K562 (cell line): ENCODE data around the gene PEX3.

Experiments
- CBX3 ChIP-seq, 2 experiments: IDR thresholded peaks; 1 replicate in 1 of 2; 2 replicates in 1 of 2; pipeline ENCODE4 v1.6.1; 2012; ENCODE audit warnings: inconsistent platforms in 2 of 2, low read length in 2 of 2, borderline replicate concordance in 1 of 2, control low read depth in 1 of 2
- CEBPB ChIP-seq: fragments of 450-650 bp; IDR thresholded peaks from 2 replicates; pipeline ENCODE4 v1.6.1; 2016; ENCODE audit warnings: missing genetic modification characterization, missing compliant biosample characterization
- EP300 ChIP-seq: IDR thresholded peaks from 2 replicates; pipeline ENCODE4 v1.6.1; 2012; ENCODE audit warnings: low read length, improper control_type of control experiment
- EZH2 ChIP-seq: IDR thresholded peaks from 2 replicates; pipeline ENCODE4 v1.6.1; 2012; ENCODE audit warnings: low read depth, mild to moderate bottlenecking, inconsistent platforms, low read length, borderline replicate concordance
- HDGF ChIP-seq: fragments of 450-650 bp; IDR thresholded peaks from 2 replicates; pipeline ENCODE4 v1.6.1; 2016
- KLF1 ChIP-seq: fragments of 450-650 bp; IDR thresholded peaks from 2 replicates; pipeline ENCODE4 v1.6.1; 2016; ENCODE audit warnings: missing genetic modification characterization, missing compliant biosample characterization
- YY1 ChIP-seq, 3 experiments: IDR thresholded peaks; 2 replicates each; pipeline ENCODE4 v1.6.1; 2011; ENCODE audit warnings: low read length in 2 of 3, mild to moderate bottlenecking in 2 of 3, moderate library complexity in 2 of 3, borderline replicate concordance in 1 of 3, control low read depth in 1 of 3, low read depth in 1 of 3; ENCODE audit not compliant: insufficient read depth in 3 of 3, insufficient replicate concordance in 2 of 3, control insufficient read depth in 1 of 3, insufficient read length in 1 of 3; ENCODE audit errors: extremely low read depth in 1 of 3
- ZBTB8A ChIP-seq: fragments of 450-650 bp; IDR thresholded peaks from 2 replicates; pipeline ENCODE4 v1.6.1; 2018; ENCODE audit warnings: mild to moderate bottlenecking, moderate library complexity; ENCODE audit not compliant: partially characterized antibody
- TF ChIP-seq, protein P1 (sequence below): fragments of 450-650 bp; IDR thresholded peaks from 2 replicates; pipeline ENCODE4 v1.6.1; 2016; ENCODE audit warnings: low read depth
- TF ChIP-seq, protein P2 (sequence below): sonication (generic); formaldehyde crosslinking; IDR thresholded peaks from 2 replicates; pipeline ENCODE4 v1.8.0; 2022; ENCODE audit warnings: missing genetic modification reagents, mild to moderate bottlenecking, borderline replicate concordance
- TF ChIP-seq, protein P3 (sequence below), 3 experiments: IDR thresholded peaks in 2 of 3; conservative IDR thresholded peaks in 1 of 3; 2 replicates each; pipeline ENCODE4 v1.5.1; 2011 to 2012; ENCODE audit warnings: low read length in 3 of 3, mild to moderate bottlenecking in 3 of 3, control low read depth in 2 of 3, improper control_type of control experiment in 1 of 3, inconsistent platforms in 1 of 3, low read depth in 1 of 3, mixed read lengths in 1 of 3, moderate library complexity in 1 of 3; ENCODE audit not compliant: insufficient read depth in 2 of 3

DNA sequence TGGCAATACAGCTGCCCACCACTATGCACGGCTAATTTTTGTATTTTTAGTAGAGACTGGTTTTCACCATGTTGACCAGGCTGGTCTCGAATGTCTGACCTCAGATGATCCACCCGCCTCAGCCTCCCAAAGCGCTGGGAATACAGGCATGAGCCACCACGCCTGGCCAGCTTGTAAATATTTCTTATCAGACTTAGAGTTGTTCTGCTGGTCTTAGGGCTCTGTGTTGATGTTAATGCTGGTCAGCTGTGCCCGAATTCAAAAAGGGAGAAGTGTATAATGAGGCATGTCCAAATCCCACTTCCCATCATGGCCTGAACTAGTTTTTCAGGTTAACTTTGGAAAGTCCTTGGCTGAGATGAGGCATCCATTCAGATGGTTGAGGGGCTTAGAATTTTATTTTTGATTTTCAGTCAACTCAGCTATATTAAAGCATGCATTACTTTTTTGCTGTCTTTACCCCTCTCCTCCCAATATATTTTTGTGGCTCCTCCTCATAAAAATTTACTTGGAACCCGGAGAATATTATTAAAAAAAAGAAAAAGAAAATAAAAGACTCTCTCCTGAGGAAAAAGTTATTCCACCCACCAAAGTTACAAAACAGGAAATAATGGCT is 47.8 kb upstream of the PEX3 start:
- TF ChIP-seq CEBPB (tag) (no peak), CBX3 (IDR thresholded peaks at IDR 0.05; ENCODE audit: borderline replicate concordance in 1 of 2, low read length in 2 of 2) (no peak), HDGF (no peak), EP300 (no peak), YY1 (IDR thresholded peaks at IDR 0.05; ENCODE audit: borderline replicate concordance in 1 of 3, control insufficient read depth in 1 of 3, extremely low read depth in 1 of 3, insufficient read depth in 3 of 3, insufficient read length in 1 of 3, insufficient replicate concordance in 2 of 3, low read depth in 1 of 3, low read length in 2 of 3) (no peak), ZBTB8A (no peak), EZH2 (no peak), KLF1 (no peak)
- TF ChIP-seq, protein P1, sequence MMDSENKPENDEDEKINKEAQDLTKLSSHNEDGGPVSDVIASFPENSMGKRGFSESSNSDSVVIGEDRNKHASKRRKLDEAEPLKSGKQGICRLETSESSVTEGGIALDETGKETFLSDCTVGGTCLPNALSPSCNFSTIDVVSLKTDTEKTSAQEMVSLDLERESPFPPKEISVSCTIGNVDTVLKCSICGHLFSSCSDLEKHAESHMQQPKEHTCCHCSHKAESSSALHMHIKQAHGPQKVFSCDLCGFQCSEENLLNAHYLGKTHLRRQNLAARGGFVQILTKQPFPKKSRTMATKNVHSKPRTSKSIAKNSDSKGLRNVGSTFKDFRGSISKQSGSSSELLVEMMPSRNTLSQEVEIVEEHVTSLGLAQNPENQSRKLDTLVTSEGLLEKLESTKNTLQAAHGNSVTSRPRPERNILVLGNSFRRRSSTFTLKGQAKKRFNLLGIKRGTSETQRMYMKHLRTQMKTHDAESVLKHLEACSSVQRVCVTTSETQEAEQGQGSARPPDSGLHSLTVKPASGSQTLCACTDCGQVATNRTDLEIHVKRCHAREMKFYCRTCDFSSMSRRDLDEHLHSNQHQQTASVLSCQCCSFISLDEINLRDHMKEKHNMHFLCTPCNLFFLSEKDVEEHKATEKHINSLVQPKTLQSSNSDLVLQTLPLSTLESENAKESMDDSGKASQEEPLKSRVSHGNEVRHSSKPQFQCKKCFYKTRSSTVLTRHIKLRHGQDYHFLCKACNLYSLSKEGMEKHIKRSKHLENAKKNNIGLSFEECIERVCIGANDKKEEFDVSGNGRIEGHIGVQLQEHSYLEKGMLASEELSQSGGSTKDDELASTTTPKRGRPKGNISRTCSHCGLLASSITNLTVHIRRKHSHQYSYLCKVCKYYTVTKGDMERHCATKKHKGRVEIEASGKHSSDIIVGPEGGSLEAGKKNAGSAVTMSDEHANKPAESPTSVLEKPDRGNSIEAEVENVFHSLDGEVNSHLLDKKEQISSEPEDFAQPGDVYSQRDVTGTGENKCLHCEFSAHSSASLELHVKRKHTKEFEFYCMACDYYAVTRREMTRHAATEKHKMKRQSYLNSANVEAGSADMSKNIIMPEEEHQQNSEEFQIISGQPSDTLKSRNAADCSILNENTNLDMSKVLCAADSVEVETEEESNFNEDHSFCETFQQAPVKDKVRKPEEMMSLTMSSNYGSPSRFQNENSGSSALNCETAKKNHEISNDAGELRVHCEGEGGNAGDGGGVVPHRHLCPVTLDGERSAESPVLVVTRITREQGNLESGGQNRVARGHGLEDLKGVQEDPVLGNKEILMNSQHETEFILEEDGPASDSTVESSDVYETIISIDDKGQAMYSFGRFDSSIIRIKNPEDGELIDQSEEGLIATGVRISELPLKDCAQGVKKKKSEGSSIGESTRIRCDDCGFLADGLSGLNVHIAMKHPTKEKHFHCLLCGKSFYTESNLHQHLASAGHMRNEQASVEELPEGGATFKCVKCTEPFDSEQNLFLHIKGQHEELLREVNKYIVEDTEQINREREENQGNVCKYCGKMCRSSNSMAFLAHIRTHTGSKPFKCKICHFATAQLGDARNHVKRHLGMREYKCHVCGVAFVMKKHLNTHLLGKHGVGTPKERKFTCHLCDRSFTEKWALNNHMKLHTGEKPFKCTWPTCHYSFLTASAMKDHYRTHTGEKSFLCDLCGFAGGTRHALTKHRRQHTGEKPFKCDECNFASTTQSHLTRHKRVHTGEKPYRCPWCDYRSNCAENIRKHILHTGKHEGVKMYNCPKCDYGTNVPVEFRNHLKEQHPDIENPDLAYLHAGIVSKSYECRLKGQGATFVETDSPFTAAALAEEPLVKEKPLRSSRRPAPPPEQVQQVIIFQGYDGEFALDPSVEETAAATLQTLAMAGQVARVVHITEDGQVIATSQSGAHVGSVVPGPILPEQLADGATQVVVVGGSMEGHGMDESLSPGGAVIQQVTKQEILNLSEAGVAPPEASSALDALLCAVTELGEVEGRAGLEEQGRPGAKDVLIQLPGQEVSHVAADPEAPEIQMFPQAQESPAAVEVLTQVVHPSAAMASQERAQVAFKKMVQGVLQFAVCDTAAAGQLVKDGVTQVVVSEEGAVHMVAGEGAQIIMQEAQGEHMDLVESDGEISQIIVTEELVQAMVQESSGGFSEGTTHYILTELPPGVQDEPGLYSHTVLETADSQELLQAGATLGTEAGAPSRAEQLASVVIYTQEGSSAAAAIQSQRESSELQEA = no peak
- TF ChIP-seq, protein P2, sequence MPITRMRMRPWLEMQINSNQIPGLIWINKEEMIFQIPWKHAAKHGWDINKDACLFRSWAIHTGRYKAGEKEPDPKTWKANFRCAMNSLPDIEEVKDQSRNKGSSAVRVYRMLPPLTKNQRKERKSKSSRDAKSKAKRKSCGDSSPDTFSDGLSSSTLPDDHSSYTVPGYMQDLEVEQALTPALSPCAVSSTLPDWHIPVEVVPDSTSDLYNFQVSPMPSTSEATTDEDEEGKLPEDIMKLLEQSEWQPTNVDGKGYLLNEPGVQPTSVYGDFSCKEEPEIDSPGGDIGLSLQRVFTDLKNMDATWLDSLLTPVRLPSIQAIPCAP = no peak
- TF ChIP-seq, protein P3, sequence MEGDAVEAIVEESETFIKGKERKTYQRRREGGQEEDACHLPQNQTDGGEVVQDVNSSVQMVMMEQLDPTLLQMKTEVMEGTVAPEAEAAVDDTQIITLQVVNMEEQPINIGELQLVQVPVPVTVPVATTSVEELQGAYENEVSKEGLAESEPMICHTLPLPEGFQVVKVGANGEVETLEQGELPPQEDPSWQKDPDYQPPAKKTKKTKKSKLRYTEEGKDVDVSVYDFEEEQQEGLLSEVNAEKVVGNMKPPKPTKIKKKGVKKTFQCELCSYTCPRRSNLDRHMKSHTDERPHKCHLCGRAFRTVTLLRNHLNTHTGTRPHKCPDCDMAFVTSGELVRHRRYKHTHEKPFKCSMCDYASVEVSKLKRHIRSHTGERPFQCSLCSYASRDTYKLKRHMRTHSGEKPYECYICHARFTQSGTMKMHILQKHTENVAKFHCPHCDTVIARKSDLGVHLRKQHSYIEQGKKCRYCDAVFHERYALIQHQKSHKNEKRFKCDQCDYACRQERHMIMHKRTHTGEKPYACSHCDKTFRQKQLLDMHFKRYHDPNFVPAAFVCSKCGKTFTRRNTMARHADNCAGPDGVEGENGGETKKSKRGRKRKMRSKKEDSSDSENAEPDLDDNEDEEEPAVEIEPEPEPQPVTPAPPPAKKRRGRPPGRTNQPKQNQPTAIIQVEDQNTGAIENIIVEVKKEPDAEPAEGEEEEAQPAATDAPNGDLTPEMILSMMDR (IDR thresholded peaks at IDR 0.05 in 2 of 3, conservative IDR thresholded peaks at IDR 0.05 in 1 of 3; ENCODE audit: insufficient read depth in 2 of 3, low read depth in 1 of 3, low read length in 3 of 3) = no peak
